CD14-positive monocyte (primary cell): ENCODE data around the gene EYS. TPM values are rescaled to one million over a fixed set of nuclear protein-coding genes. Genes with fewer than 3 reads are reported as not detected.
"Not testable (repeated sequence)": the region's sequence is repeated elsewhere in the genome, so short reads cannot be mapped to it uniquely, and the experiment has no call there.

Experiments used
- DNase-seq, 3 donors: peaks; one replicate each; pipeline ENCODE4 v3.0.0-alpha.2; 2011 to 2022
- H2AFZ ChIP-seq: 2 replicates; pipeline ENCODE4 v1.6.0; 2012; ENCODE audit warnings: mild to moderate bottlenecking, low read depth, low read length, inconsistent platforms; ENCODE audit not compliant: insufficient read depth, poor library complexity, severe bottlenecking
- H3K27ac ChIP-seq, 2 donors: 1 replicate in 1 of 2; 2 replicates in 1 of 2; pipeline ENCODE4 v1.5.1; 2012 to 2013; ENCODE audit warnings: low read length in 2 of 2, control low read depth in 1 of 2, inconsistent platforms in 1 of 2, low read depth in 1 of 2, mild to moderate bottlenecking in 1 of 2
- H3K27me3 ChIP-seq, 2 donors: one replicate each; pipeline versions ENCODE4 v1.6.0 to v1.6.1; 2011 to 2013; ENCODE audit warnings: low read length in 2 of 2; ENCODE audit not compliant: control insufficient read depth in 2 of 2, insufficient read depth in 2 of 2
- H3K36me3 ChIP-seq, 2 donors: replicated peaks in 1 of 2; 1 replicate in 1 of 2; 2 replicates in 1 of 2; pipeline versions ENCODE4 v1.5.1 to v1.6.1; 2012 to 2013; ENCODE audit warnings: low read length in 2 of 2, control low read depth in 1 of 2, inconsistent platforms in 1 of 2, mild to moderate bottlenecking in 1 of 2; ENCODE audit not compliant: insufficient read depth in 2 of 2, control insufficient read depth in 1 of 2
- H3K4me1 ChIP-seq, 2 donors: 1 replicate in 1 of 2; 2 replicates in 1 of 2; pipeline versions ENCODE4 v1.5.1 to v1.6.1; 2012 to 2013; ENCODE audit warnings: low read length in 2 of 2, control low read depth in 1 of 2, inconsistent platforms in 1 of 2, mild to moderate bottlenecking in 1 of 2, moderate library complexity in 1 of 2; ENCODE audit not compliant: insufficient read depth in 2 of 2, control insufficient read depth in 1 of 2
- H3K4me2 ChIP-seq: replicated peaks from 2 replicates; pipeline ENCODE3; 2012; ENCODE audit warnings: low read length, moderate library complexity, mild to moderate bottlenecking; ENCODE audit not compliant: poor library complexity, severe bottlenecking; ENCODE audit errors: extremely low read depth
- H3K4me3 ChIP-seq, 3 experiments: fragments of 200-600 bp in 1 of 3; sonication (generic) in 1 of 3; replicated peaks in 1 of 3; 1 replicate in 2 of 3; 2 replicates in 1 of 3; pipeline ENCODE4 v1.5.1; 2011 to 2013; ENCODE audit warnings: low read length in 3 of 3, mild to moderate bottlenecking in 3 of 3, control low read depth in 2 of 3, low read depth in 2 of 3, inconsistent platforms in 1 of 3, moderate library complexity in 1 of 3
- H3K79me2 ChIP-seq: 2 replicates; pipeline ENCODE4 v1.6.0; 2012; ENCODE audit warnings: mild to moderate bottlenecking, control low read depth, inconsistent platforms, low read length, moderate library complexity; ENCODE audit not compliant: insufficient read depth
- H3K9ac ChIP-seq: 2 replicates; pipeline ENCODE4 v1.6.0; 2017; ENCODE audit warnings: low read length, mild to moderate bottlenecking; ENCODE audit not compliant: insufficient read depth, poor library complexity, severe bottlenecking
- H3K9me3 ChIP-seq, 2 donors: replicated peaks in 1 of 2; 1 replicate in 1 of 2; 2 replicates in 1 of 2; pipeline versions ENCODE4 v1.5.1 to v1.6.1; 2012 to 2013; ENCODE audit warnings: low read length in 2 of 2, control low read depth in 1 of 2; ENCODE audit not compliant: control insufficient read depth in 1 of 2, insufficient read depth in 1 of 2
- H4K20me1 ChIP-seq: 2 replicates; pipeline ENCODE4 v1.6.0; 2012; ENCODE audit warnings: mild to moderate bottlenecking, low read length, control low read depth, moderate library complexity; ENCODE audit not compliant: insufficient read depth
- H3K27ac Mint-ChIP-seq, 7 donors: one replicate each; pipeline ENCODE4 v1.8.0; 2020; ENCODE audit warnings: mild to moderate bottlenecking in 7 of 7, mixed read lengths in 7 of 7, moderate library complexity in 6 of 7, inconsistent platforms in 2 of 7
- H3K27me3 Mint-ChIP-seq, 3 donors: one replicate each; pipeline ENCODE4 v1.8.0; 2021 to 2022; ENCODE audit warnings: low read depth in 3 of 3, mild to moderate bottlenecking in 3 of 3, mixed read lengths in 3 of 3, moderate library complexity in 3 of 3, inconsistent platforms in 1 of 3
- H3K36me3 Mint-ChIP-seq, 2 donors: one replicate each; pipeline ENCODE4 v1.8.0; 2020; ENCODE audit warnings: mixed read lengths in 2 of 2, inconsistent platforms in 1 of 2, mild to moderate bottlenecking in 1 of 2
- H3K4me1 Mint-ChIP-seq: one replicate; pipeline ENCODE4 v1.8.0; 2020; ENCODE audit warnings: mild to moderate bottlenecking, mixed read lengths
- H3K4me3 Mint-ChIP-seq, 2 donors: one replicate each; pipeline ENCODE4 v1.8.0; 2020; ENCODE audit warnings: mild to moderate bottlenecking in 2 of 2, mixed read lengths in 2 of 2, moderate library complexity in 1 of 2
- H3K9me3 Mint-ChIP-seq, 7 donors: one replicate each; pipeline ENCODE4 v1.8.0; 2020 to 2022; ENCODE audit warnings: mixed read lengths in 7 of 7, mild to moderate bottlenecking in 6 of 7, moderate library complexity in 6 of 7, inconsistent platforms in 2 of 7
- CTCF ChIP-seq: fragments of 200-600 bp; IDR thresholded peaks from one replicate; pipeline ENCODE4 v1.8.0; 2022; ENCODE audit warnings: antibody characterized with exemption, mild to moderate bottlenecking
- WGBS: methylation state at CpG from one replicate; pipeline ENCODE4 v1.1.5; 2013; ENCODE audit warnings: missing lambda C conversion rate; ENCODE audit not compliant: insufficient coverage; 5-methylcytosine and 5-hydroxymethylcytosine counted together
- intact Hi-C, 2 donors: fragments of 100-400 bp; cut with micrococcal nuclease; formaldehyde crosslinking; loops; one replicate each; pipeline versions ENCODE4 v1.15.0 to v1.15.1; 2023
- polyA plus RNA-seq, 3 donors: library from polyadenylated mRNA; depleted of rRNA in 1 of 3; unstranded in 2 of 3; stranded (reverse) in 1 of 3; fragments of 300-500 nt in 2 of 3; fragments of >200 nt in 1 of 3; fragmentation: Illumina TruSeq in 2 of 3; gene quantifications; 1 replicate in 2 of 3; 2 replicates in 1 of 3; pipeline ENCODE4 v1.2.3, GENCODE V29; 2012 to 2021

Gene EYS
- polyA plus RNA-seq, 3 donors, result 0.01 to 0.03 TPM; not detected in 1

DNA sequence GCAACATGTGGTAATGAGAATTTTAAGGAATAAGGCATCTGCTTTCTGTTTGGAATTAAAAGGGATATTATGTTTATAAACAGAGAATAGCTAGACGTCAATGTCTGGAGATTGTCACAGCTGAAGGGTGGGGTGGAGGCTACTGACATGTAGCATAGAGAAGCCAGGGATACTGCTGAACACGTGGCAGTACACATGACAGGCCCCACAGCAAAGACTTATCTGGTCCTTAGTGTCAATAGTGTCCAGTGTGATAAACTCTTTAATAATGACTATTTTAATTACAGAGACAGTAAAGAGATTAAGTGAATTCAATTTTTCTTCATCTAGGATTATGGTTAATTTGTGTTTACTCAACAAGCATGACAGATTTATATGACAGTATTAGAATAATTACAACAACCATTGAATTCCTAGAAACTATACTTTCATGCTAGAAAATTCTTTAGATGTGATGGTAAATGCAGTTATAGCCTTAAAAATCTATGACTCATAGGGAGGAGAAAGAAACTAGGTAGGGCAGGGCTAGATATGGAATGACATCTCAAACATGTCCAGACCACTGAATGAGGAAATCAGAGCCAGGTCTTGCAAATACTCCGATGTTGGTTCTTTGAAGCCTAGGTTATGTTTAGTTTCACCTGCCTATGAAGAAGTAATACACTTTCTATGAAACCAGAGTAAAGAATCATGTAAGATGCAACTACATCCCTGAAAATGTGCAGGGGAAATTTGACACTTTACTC is 1671.9 kb downstream of the EYS start:
- H3K36me3 Mint-ChIP-seq, result no peaks in the 10 kb centered on the region
- no peak for TF ChIP-seq CTCF
- Histone ChIP-seq H3K4me1 (no peaks in the 10 kb centered on the region), H3K9me3 (peaks cover 0 to 15% of the 10 kb centered on the region in 2 donors), H3K4me3 (no peak overlapping the region), H3K79me2 (no peaks in the 10 kb centered on the region), H3K4me2 (no peak overlapping the region), H3K27ac (no peak overlapping the region), H3K27me3 (no peaks in the 10 kb centered on the region), H4K20me1 (no peaks in the 10 kb centered on the region), H2AFZ (no peak overlapping the region), H3K9ac (no peak overlapping the region), H3K36me3 (no peaks in the 10 kb centered on the region)
- no peak for DNase-seq
- 90% methylated on average over 2 of the region's 3 CpGs for WGBS
- H3K27me3 Mint-ChIP-seq, result peaks cover 0 to 1% (median 0%) of the 10 kb centered on the region in 3 donors
- H3K9me3 Mint-ChIP-seq, result peaks cover 4 to 14% (median 9%) of the 10 kb centered on the region in 7 donors
- H3K4me3 Mint-ChIP-seq, result no peak overlapping the region
- intact Hi-C loops, result no loop called here
- no peaks in the 10 kb centered on the region for H3K4me1 Mint-ChIP-seq
- H3K27ac Mint-ChIP-seq, result no peak overlapping the region

- no peaks in the 10 kb centered on the region for H4K20me1 ChIP-seq
- no peak overlapping the region for H3K27ac ChIP-seq
- peaks cover 0 to 15% of the 10 kb centered on the region in 2 donors for H3K9me3 ChIP-seq
- no peak overlapping the region for H2AFZ ChIP-seq
- H3K4me1 ChIP-seq, result no peaks in the 10 kb centered on the region
- H3K27ac Mint-ChIP-seq, result no peak overlapping the region
- no peak overlapping the region for H3K4me2 ChIP-seq
- DNase-seq, result no peak
- no peaks in the 10 kb centered on the region for H3K36me3 ChIP-seq
- H3K79me2 ChIP-seq, result no peaks in the 10 kb centered on the region
- H3K4me1 Mint-ChIP-seq, result no peaks in the 10 kb centered on the region
- WGBS, result 100% methylated on average over 2 of the region's 4 CpGs
- no peak overlapping the region for H3K9ac ChIP-seq
- H3K36me3 Mint-ChIP-seq, result no peaks in the 10 kb centered on the region
- H3K4me3 ChIP-seq, result no peak overlapping the region
- H3K27me3 Mint-ChIP-seq, result peaks cover 0 to 3% (median 0%) of the 10 kb centered on the region in 3 donors
- intact Hi-C loops, result no loop called here
- no peak for TF ChIP-seq CTCF
- no peaks in the 10 kb centered on the region for H3K27me3 ChIP-seq
- H3K4me3 Mint-ChIP-seq, result no peak overlapping the region
- peaks cover 7 to 18% (median 12%) of the 10 kb centered on the region in 7 donors for H3K9me3 Mint-ChIP-seq
Observed at GRCh38 chr6:64034291-64034690, 1672.7 kb downstream of the EYS start.

DNA sequence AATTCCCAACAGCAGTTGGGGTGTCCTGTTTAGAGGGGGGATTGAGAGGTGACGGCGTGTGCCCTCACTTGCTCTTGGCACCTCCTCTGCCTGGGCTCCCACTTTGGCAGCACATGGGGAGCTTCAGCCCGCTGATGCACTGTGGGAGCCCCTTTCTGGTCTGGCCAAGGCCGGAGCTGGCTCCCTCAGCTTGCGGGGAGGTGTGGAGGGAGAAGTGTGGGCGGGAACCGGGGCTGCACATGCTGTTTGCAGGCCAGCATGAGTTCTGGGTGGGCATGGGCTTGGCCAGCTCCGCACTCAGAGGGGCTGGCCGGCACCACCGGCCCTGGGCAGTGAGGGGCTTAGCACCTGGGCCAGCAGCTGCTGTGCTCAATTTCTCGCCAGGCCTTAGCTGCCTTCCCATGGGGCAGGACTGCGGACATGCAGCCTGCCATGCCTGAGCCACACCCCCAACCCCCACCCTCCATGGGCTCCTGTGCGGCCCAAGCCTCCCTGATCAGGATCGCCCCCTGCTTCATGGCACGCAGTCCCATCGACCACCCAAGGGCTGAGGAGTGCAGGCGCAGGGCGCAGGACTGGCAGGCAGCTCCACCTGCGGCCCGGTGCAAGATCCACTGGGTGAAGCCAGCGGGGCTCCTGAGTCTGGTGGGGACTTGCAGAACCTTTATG is 1675.9 kb downstream of the EYS start:
- not testable (repeated sequence) for DNase-seq, H3K27ac ChIP-seq

More for the DNA sequence above, 1675.9 kb downstream of the EYS start:
- H3K79me2 ChIP-seq, H3K27me3 ChIP-seq, H3K4me1 Mint-ChIP-seq, intact Hi-C loops, H3K36me3 ChIP-seq, H3K4me1 ChIP-seq, H3K4me3 Mint-ChIP-seq, H2AFZ ChIP-seq, H3K4me3 ChIP-seq, H3K9ac ChIP-seq, H3K4me2 ChIP-seq, H3K27me3 Mint-ChIP-seq, H4K20me1 ChIP-seq, H3K36me3 Mint-ChIP-seq: not testable (repeated sequence)
- 94% methylated on average over 19 of the region's 21 CpGs for WGBS
- peaks cover 3 to 16% of the 10 kb centered on the region in 2 donors for H3K9me3 ChIP-seq
- Mint-ChIP-seq H3K27ac (peak overlapping the region in 1 of 7 donors; percentile 42), H3K9me3 (peaks cover 11 to 31% (median 20%) of the 10 kb centered on the region in 7 donors)
